Liver (tissue), 9 donors: ENCODE results near the gene CCDC60. TPM values are rescaled to one million over a fixed set of nuclear protein-coding genes. Genes with fewer than 3 reads are reported as not detected.

Experiments used
- DNase-seq: peaks from one replicate; pipeline ENCODE4 v3.0.0-alpha.2; 2017; ENCODE audit warnings: low spot score
- H3K27ac ChIP-seq, 2 donors: one replicate each; pipeline ENCODE4 v1.7.0; 2013; ENCODE audit warnings: inconsistent platforms in 2 of 2, low read length in 2 of 2, control low read depth in 1 of 2, low read depth in 1 of 2, mild to moderate bottlenecking in 1 of 2
- H3K27me3 ChIP-seq, 4 donors: one replicate each; pipeline versions ENCODE4 v1.6.1 to v1.7.0; 2013; ENCODE audit warnings: low read length in 3 of 4, inconsistent platforms in 1 of 4, mild to moderate bottlenecking in 1 of 4, moderate library complexity in 1 of 4; ENCODE audit not compliant: control insufficient read depth in 4 of 4, insufficient read depth in 4 of 4
- H3K36me3 ChIP-seq, 4 donors: one replicate each; pipeline versions ENCODE4 v1.6.1 to v1.7.0; 2013; ENCODE audit warnings: low read length in 3 of 4, mild to moderate bottlenecking in 3 of 4, low read depth in 1 of 4, moderate library complexity in 1 of 4; ENCODE audit not compliant: control insufficient read depth in 4 of 4, insufficient read depth in 3 of 4
- H3K4me1 ChIP-seq, 4 donors: one replicate each; pipeline versions ENCODE4 v1.6.1 to v1.7.0; 2013; ENCODE audit warnings: low read length in 3 of 4, mild to moderate bottlenecking in 3 of 4, moderate library complexity in 1 of 4; ENCODE audit not compliant: control insufficient read depth in 4 of 4, insufficient read depth in 4 of 4
- H3K4me3 ChIP-seq, 3 donors: one replicate each; pipeline versions ENCODE4 v1.6.1 to v1.7.0; 2013; ENCODE audit warnings: low read length in 3 of 3, control low read depth in 1 of 3, low read depth in 1 of 3, mild to moderate bottlenecking in 1 of 3
- H3K9ac ChIP-seq, 2 donors: one replicate each; pipeline ENCODE4 v1.7.0; 2013; ENCODE audit warnings: low read length in 2 of 2, mild to moderate bottlenecking in 2 of 2, moderate library complexity in 2 of 2, control low read depth in 1 of 2, low read depth in 1 of 2
- H3K9me3 ChIP-seq, 4 donors: one replicate each; pipeline versions ENCODE4 v1.6.1 to v1.7.0; 2013; ENCODE audit warnings: low read length in 3 of 4; ENCODE audit not compliant: control insufficient read depth in 4 of 4
- EGR1 ChIP-seq, 2 donors: IDR thresholded peaks; 2 replicates each; pipeline ENCODE4 v1.6.1; 2016 to 2018; ENCODE audit warnings: antibody characterized with exemption in 2 of 2, low read depth in 2 of 2
- FOXA1 ChIP-seq: IDR thresholded peaks from 2 replicates; pipeline ENCODE4 v1.6.1; 2016; ENCODE audit warnings: antibody characterized with exemption
- GABPA ChIP-seq, 2 donors: IDR thresholded peaks in 1 of 2; conservative IDR thresholded peaks in 1 of 2; 2 replicates each; pipeline ENCODE4 v1.6.1; 2016; ENCODE audit warnings: antibody characterized with exemption in 2 of 2, mild to moderate bottlenecking in 1 of 2, moderate library complexity in 1 of 2
- HNF4A ChIP-seq, 2 donors: conservative IDR thresholded peaks; 2 replicates each; pipeline ENCODE4 v1.6.1; 2016; ENCODE audit warnings: antibody characterized with exemption in 2 of 2, mild to moderate bottlenecking in 2 of 2
- HNF4G ChIP-seq: IDR thresholded peaks from 2 replicates; pipeline ENCODE4 v1.6.1; 2016; ENCODE audit warnings: antibody characterized with exemption
- NR2F2 ChIP-seq: IDR thresholded peaks from 2 replicates; pipeline ENCODE4 v1.6.1; 2016; ENCODE audit warnings: antibody characterized with exemption
- RXRA ChIP-seq, 2 donors: IDR thresholded peaks; 2 replicates each; pipeline ENCODE4 v1.6.1; 2017 to 2018; ENCODE audit warnings: antibody characterized with exemption in 2 of 2, mild to moderate bottlenecking in 1 of 2
- TAF1 ChIP-seq: conservative IDR thresholded peaks from 2 replicates; pipeline ENCODE4 v1.6.1; 2016; ENCODE audit warnings: antibody characterized with exemption, mild to moderate bottlenecking
- YY1 ChIP-seq: IDR thresholded peaks from 2 replicates; pipeline ENCODE4 v1.6.1; 2016; ENCODE audit warnings: antibody characterized with exemption, mild to moderate bottlenecking
- WGBS: extraction: QIAGEN DNeasy Blood & Tissue Kit; methylation state at CpG from one replicate; pipeline ENCODE4 v1.1.7; 2013; 5-methylcytosine and 5-hydroxymethylcytosine counted together
- polyA plus RNA-seq, 2 donors: library from polyadenylated mRNA; stranded (reverse) in 1 of 2; unstranded in 1 of 2; fragments of 200-250 nt in 1 of 2; fragments of >200 nt in 1 of 2; fragmentation: Nextera tagmentation in 1 of 2; extraction: Ambion mirVana in 1 of 2; gene quantifications; one replicate each; pipeline versions ENCODE4 v1.2.1 to v1.2.3, GENCODE V29; 2013 to 2015
- total RNA-seq, 2 donors: library from RNA; depleted of rRNA; stranded (reverse); fragments of >200 nt; gene quantifications; one replicate each; pipeline ENCODE4 v1.2.3, GENCODE V29; 2014
- TF ChIP-seq, protein P1 (sequence below): fragments of 150-350 bp; IDR thresholded peaks from 2 replicates; pipeline ENCODE4 v1.5.1; 2017; ENCODE audit warnings: improper control_type of control experiment, low read depth, low read length; ENCODE audit not compliant: missing input control
- TF ChIP-seq, protein P2 (sequence below): IDR thresholded peaks from 2 replicates; pipeline ENCODE4 v1.6.1; 2016; ENCODE audit warnings: antibody characterized with exemption, mild to moderate bottlenecking
- TF ChIP-seq, protein P3 (sequence below): IDR thresholded peaks from 2 replicates; pipeline ENCODE4 v1.6.1; 2016; ENCODE audit warnings: antibody characterized with exemption
- donor health status: healthy.
- donor health status: healthy.
- donor health status: healthy.
- donor health status: healthy.
- donor health status: healthy.

The CCDC60 gene
- total and polyA plus RNA-seq, 4 donors, result not detected

DNA sequence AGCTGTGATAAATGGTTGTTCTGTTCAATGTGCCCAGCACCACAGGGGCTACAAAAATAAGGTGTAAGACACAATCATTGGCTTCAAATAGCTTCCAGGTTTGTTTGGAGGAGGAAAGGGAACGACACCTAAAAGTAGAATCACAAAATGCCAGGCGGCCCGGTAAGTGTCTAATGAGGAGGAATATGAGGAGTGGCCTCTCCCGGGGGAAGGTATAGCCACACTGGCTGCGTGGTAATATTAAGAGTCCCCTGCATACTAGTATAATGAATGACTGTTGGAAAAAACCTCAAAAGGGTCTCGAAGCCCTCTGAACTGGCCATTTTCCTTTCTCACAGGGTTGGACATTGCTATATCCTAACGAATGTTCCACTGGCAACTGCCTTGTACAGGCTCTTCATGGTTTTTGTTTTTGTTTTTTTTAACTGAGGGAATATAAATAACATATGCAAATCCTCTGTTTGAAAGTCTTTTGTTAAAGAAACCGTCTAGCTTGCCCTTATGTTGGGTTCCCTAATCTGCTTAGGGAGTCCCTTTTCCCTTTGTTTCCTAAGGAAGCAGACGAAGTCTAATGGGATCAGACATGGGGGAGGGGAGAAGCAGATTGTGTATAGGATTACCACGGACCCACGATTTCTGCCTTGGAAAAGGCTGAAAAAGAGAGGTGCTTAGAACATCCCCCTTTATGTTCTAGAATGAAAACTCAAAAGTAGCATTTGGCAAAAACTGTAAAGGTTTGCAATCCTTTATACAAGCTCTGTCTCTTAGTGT is 4.2 kb downstream of the CCDC60 start:
- Histone ChIP-seq H3K36me3 (no peaks in the 10 kb centered on the region), H3K9me3 (peaks cover 0 to 4% (median under 1%) of the 10 kb centered on the region in 4 donors), H3K4me1 (no peaks in the 10 kb centered on the region), H3K9ac (no peak overlapping the region), H3K27me3 (peaks cover 0 to 15% (median 2%) of the 10 kb centered on the region in 4 donors), H3K27ac (no peak overlapping the region), H3K4me3 (no peak overlapping the region)
- no peak for TF ChIP-seq GABPA (IDR thresholded peaks at IDR 0.05 in 1 of 2, conservative IDR thresholded peaks at IDR 0.05 in 1 of 2)
- TF ChIP-seq NR2F2, result no peak
- TF ChIP-seq, protein P1, sequence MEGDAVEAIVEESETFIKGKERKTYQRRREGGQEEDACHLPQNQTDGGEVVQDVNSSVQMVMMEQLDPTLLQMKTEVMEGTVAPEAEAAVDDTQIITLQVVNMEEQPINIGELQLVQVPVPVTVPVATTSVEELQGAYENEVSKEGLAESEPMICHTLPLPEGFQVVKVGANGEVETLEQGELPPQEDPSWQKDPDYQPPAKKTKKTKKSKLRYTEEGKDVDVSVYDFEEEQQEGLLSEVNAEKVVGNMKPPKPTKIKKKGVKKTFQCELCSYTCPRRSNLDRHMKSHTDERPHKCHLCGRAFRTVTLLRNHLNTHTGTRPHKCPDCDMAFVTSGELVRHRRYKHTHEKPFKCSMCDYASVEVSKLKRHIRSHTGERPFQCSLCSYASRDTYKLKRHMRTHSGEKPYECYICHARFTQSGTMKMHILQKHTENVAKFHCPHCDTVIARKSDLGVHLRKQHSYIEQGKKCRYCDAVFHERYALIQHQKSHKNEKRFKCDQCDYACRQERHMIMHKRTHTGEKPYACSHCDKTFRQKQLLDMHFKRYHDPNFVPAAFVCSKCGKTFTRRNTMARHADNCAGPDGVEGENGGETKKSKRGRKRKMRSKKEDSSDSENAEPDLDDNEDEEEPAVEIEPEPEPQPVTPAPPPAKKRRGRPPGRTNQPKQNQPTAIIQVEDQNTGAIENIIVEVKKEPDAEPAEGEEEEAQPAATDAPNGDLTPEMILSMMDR, result no peak
- TF ChIP-seq, protein P2, sequence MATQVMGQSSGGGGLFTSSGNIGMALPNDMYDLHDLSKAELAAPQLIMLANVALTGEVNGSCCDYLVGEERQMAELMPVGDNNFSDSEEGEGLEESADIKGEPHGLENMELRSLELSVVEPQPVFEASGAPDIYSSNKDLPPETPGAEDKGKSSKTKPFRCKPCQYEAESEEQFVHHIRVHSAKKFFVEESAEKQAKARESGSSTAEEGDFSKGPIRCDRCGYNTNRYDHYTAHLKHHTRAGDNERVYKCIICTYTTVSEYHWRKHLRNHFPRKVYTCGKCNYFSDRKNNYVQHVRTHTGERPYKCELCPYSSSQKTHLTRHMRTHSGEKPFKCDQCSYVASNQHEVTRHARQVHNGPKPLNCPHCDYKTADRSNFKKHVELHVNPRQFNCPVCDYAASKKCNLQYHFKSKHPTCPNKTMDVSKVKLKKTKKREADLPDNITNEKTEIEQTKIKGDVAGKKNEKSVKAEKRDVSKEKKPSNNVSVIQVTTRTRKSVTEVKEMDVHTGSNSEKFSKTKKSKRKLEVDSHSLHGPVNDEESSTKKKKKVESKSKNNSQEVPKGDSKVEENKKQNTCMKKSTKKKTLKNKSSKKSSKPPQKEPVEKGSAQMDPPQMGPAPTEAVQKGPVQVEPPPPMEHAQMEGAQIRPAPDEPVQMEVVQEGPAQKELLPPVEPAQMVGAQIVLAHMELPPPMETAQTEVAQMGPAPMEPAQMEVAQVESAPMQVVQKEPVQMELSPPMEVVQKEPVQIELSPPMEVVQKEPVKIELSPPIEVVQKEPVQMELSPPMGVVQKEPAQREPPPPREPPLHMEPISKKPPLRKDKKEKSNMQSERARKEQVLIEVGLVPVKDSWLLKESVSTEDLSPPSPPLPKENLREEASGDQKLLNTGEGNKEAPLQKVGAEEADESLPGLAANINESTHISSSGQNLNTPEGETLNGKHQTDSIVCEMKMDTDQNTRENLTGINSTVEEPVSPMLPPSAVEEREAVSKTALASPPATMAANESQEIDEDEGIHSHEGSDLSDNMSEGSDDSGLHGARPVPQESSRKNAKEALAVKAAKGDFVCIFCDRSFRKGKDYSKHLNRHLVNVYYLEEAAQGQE, result no peak
- no peak for TF ChIP-seq FOXA1
- no peak for TF ChIP-seq RXRA (IDR thresholded peaks at IDR 0.05)
- no peak for TF ChIP-seq HNF4G
- WGBS, result 44% methylated on average over 11 of the region's 11 CpGs
- DNase-seq, result no peak

DNA sequence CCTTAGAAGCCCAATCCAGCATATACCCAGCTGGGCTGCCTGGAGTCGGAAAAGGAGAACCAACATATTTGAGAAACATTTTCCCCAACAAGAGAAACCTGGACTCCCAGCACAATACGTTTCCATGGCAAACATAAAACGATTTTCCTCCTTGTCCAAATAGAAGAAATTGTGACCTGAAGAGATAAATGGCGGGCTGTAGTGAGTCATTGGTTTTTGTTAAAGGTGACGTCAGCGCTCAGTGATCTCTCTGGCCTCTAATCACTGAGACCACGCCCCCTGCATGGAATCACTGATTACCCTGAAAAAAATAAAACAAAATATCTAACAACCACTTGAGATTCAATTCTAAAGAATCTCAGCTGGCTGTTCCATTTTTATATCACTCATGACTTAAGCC is 6.0 kb downstream of the CCDC60 start:
- Histone ChIP-seq H3K9me3 (peaks cover 0 to 4% (median under 1%) of the 10 kb centered on the region in 4 donors), H3K4me3 (no peak overlapping the region), H3K27me3 (peaks cover 0 to 11% (median 3%) of the 10 kb centered on the region in 4 donors), H3K9ac (no peak overlapping the region), H3K27ac (no peak overlapping the region), H3K36me3 (no peaks in the 10 kb centered on the region), H3K4me1 (no peaks in the 10 kb centered on the region)
- 77% methylated on average over 7 of the region's 7 CpGs for WGBS
- TF ChIP-seq HNF4A (conservative IDR thresholded peaks at IDR 0.05), result no peak
- TF ChIP-seq YY1, result no peak
- TF ChIP-seq EGR1 (IDR thresholded peaks at IDR 0.05; ENCODE audit: low read depth in 2 of 2), result no peak
- no peak for TF ChIP-seq TAF1
- TF ChIP-seq GABPA (IDR thresholded peaks at IDR 0.05 in 1 of 2, conservative IDR thresholded peaks at IDR 0.05 in 1 of 2), result no peak
- TF ChIP-seq, protein P1, result no peak
- TF ChIP-seq, protein P3, sequence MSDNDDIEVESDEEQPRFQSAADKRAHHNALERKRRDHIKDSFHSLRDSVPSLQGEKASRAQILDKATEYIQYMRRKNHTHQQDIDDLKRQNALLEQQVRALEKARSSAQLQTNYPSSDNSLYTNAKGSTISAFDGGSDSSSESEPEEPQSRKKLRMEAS, result no peak
- no peak for DNase-seq
